Measurements from ENCODE around the gene PLOD3.
"Not testable (repeated sequence)": the region's sequence is repeated elsewhere in the genome, so short reads cannot be mapped to it uniquely, and the experiment has no call there.

DNA sequence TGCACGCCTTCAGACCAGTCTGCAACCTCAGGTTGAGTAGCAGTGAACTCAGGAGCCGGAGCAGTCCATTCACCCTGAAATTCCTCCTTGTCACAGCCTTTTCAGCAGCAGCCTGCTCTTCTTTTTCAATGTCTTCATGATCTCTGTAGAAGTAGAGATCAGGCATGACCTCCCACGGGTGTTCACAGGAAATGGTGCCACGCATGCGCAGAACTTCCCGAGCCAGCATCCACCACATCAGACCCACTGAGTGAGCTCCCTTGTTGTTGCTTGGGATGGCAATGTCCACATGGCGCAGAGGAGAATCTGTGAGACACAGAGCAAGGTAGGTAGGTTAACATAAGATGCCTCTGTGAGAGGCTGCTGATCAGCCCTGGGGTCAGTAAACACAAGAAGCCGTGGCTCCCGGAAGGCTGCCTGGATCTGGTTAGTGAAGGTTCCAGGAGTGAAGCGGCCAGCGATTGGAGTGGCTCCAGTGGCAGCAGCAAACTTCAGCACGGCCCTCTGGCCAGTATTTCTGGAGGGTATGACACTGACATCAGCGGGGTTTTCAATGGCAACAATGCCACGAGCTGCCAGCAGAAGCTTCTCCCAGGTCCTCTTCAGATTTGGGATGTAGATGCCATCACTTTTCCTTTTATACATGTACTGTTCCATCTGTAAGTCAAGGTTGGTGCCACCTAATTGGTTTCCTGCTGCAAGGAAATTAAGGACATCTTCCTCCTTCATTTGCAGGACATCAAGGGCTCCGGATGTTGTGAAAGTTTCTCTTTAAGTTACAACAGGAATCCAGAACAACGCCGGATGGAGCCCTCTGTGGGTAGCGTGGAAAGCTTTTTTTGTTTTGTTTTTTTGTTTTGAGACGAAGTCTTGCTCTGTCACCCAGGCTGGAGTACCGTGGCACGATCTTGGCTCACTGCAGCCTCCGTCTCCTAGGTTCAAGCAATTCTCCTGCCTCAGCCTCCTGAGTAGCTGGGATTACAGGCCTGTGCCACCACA, 13.3 kb downstream of the PLOD3 start:
- not testable (repeated sequence) for TF ChIP-seq POLR2A (IDR thresholded peaks at IDR 0.05; ENCODE audit: low read depth, low read length); POLR2AphosphoS5 (IDR thresholded peaks at IDR 0.05; ENCODE audit: low read depth, low read length); TAF1 (IDR thresholded peaks at IDR 0.05; ENCODE audit: low read depth, low read length); POU2F2 (IDR thresholded peaks at IDR 0.05; ENCODE audit: low read depth, low read length); PAX5 (IDR thresholded peaks at IDR 0.05; ENCODE audit: insufficient read depth, low read length, severe bottlenecking); SPI1 (IDR thresholded peaks at IDR 0.05; ENCODE audit: low read depth, low read length)

Measured in GM12891 (cell line).